HepG2 (cell line): ENCODE results near the gene HSD17B2. TPM values are rescaled to one million over a fixed set of nuclear protein-coding genes. Genes with fewer than 3 reads are reported as not detected.
A peak's percentile ranks its signal among the peaks of the same experiment; 100 is the strongest.

ENCODE experiments used
- ATAD3A ChIP-seq: sonication (generic); formaldehyde crosslinking; IDR thresholded peaks from 2 replicates; pipeline ENCODE4 v1.4.0; 2020; ENCODE audit warnings: missing genetic modification reagents
- CC2D1A ChIP-seq: sonication (generic); formaldehyde crosslinking; IDR thresholded peaks from 2 replicates; pipeline ENCODE4 v1.8.1; 2023; ENCODE audit warnings: mild to moderate bottlenecking, missing genetic modification reagents
- GRHL1 ChIP-seq: sonication (generic); formaldehyde crosslinking; conservative IDR thresholded peaks from 2 replicates; pipeline ENCODE4 v1.8.0; 2022; ENCODE audit warnings: missing genetic modification reagents
- MED8 ChIP-seq: sonication (generic); formaldehyde crosslinking; IDR thresholded peaks from 2 replicates; pipeline ENCODE4 v1.8.1; 2023; ENCODE audit warnings: mild to moderate bottlenecking, missing genetic modification reagents; ENCODE audit not compliant: insufficient replicate concordance
- MEIS2 ChIP-seq: sonication (generic); formaldehyde crosslinking; IDR thresholded peaks from 2 replicates; pipeline ENCODE4 v1.9.0; 2021; ENCODE audit warnings: mild to moderate bottlenecking, missing genetic modification reagents
- NONO ChIP-seq, 2 experiments: fragments of 450-650 bp in 1 of 2; sonication (generic) in 1 of 2; formaldehyde crosslinking in 1 of 2; IDR thresholded peaks in 1 of 2; conservative IDR thresholded peaks in 1 of 2; 2 replicates each; pipeline versions ENCODE4 v1.6.1 to v1.8.0; 2017 to 2022; ENCODE audit warnings: mild to moderate bottlenecking in 1 of 2, missing genetic modification reagents in 1 of 2, moderate library complexity in 1 of 2
- POGZ ChIP-seq: sonication (generic); formaldehyde crosslinking; IDR thresholded peaks from 2 replicates; pipeline ENCODE4 v1.4.0; 2020; ENCODE audit warnings: mild to moderate bottlenecking, missing genetic modification reagents
- POLR2A ChIP-seq, 2 experiments: IDR thresholded peaks; 2 replicates each; pipeline ENCODE4 v1.6.1; 2011; ENCODE audit warnings: low read depth in 2 of 2, low read length in 2 of 2, mild to moderate bottlenecking in 1 of 2, moderate library complexity in 1 of 2; ENCODE audit not compliant: insufficient read depth in 1 of 2
- SMAD3 ChIP-seq: sonication (generic); formaldehyde crosslinking; IDR thresholded peaks from 2 replicates; pipeline ENCODE4 v1.4.0; 2020; ENCODE audit warnings: missing genetic modification reagents
- SP140L ChIP-seq: sonication (generic); formaldehyde crosslinking; IDR thresholded peaks from 2 replicates; pipeline ENCODE4 v1.4.0; 2020; ENCODE audit warnings: missing genetic modification reagents, borderline replicate concordance
- STAT6 ChIP-seq: sonication (generic); formaldehyde crosslinking; IDR thresholded peaks from 2 replicates; pipeline ENCODE4 v1.4.0; 2020; ENCODE audit warnings: missing genetic modification reagents, mild to moderate bottlenecking, borderline replicate concordance
- TCF12 ChIP-seq, 2 experiments: fragments of 450-650 bp in 1 of 2; sonication (generic) in 1 of 2; formaldehyde crosslinking in 1 of 2; IDR thresholded peaks; 2 replicates each; pipeline versions ENCODE4 v1.6.1 to v1.8.0; 2017 to 2022; ENCODE audit warnings: antibody characterized with exemption in 1 of 2, mild to moderate bottlenecking in 1 of 2, missing genetic modification reagents in 1 of 2, moderate library complexity in 1 of 2
- TEAD3 ChIP-seq: optimal IDR thresholded peaks from 2 replicates; pipeline ENCODE3; 2016; ENCODE audit warnings: borderline replicate concordance
- ZNF512B ChIP-seq: sonication (generic); formaldehyde crosslinking; IDR thresholded peaks from 2 replicates; pipeline ENCODE4 v1.5.1; 2020; ENCODE audit warnings: missing genetic modification reagents, mild to moderate bottlenecking, borderline replicate concordance
- ZNF557 ChIP-seq: sonication (generic); formaldehyde crosslinking; IDR thresholded peaks from 2 replicates; pipeline ENCODE4 v1.4.0; 2020; ENCODE audit warnings: missing genetic modification reagents
- ZNF713 ChIP-seq: sonication (generic); formaldehyde crosslinking; IDR thresholded peaks from 2 replicates; pipeline ENCODE4 v1.4.0; 2020; ENCODE audit warnings: mild to moderate bottlenecking, missing genetic modification reagents
- polyA plus RNA-seq, 8 experiments: library from polyadenylated mRNA; depleted of rRNA in 3 of 8; stranded (reverse) in 7 of 8; unstranded in 1 of 8; fragments of >200 nt; fragmentation: Illumina TruSeq in 4 of 8; extraction: Trizol in 4 of 8; gene quantifications; 2 replicates each; pipeline versions ENCODE4 v1.2.1 to v1.2.3, GENCODE V29; 2011 to 2016; ENCODE audit warnings: low read depth in 4 of 8, missing spikeins in 1 of 8, mixed read lengths in 1 of 8; ENCODE audit not compliant: insufficient read depth in 1 of 8
- total RNA-seq, 5 experiments: library from RNA; depleted of rRNA; stranded (reverse); fragments of >200 nt; fragmentation: Illumina TruSeq; extraction: Trizol; gene quantifications; 2 replicates each; pipeline ENCODE4 v1.2.3, GENCODE V29; 2016; ENCODE audit warnings: low read depth in 1 of 5
- TF ChIP-seq, protein P1 (sequence below): sonication (generic); formaldehyde crosslinking; IDR thresholded peaks from 2 replicates; pipeline ENCODE4 v1.5.0; 2020; ENCODE audit warnings: missing genetic modification reagents
- TF ChIP-seq, protein P2 (sequence below): sonication (generic); formaldehyde crosslinking; IDR thresholded peaks from 2 replicates; pipeline ENCODE4 v1.4.0; 2020; ENCODE audit warnings: missing genetic modification reagents
- TF ChIP-seq, protein P3 (sequence below): sonication (generic); formaldehyde crosslinking; IDR thresholded peaks from 2 replicates; pipeline ENCODE4 v1.4.0; 2020; ENCODE audit warnings: missing genetic modification reagents, borderline replicate concordance

HSD17B2 gene
- total and polyA plus RNA-seq, 2 of the 13 experiments (the other 11 are each of a cell fraction or from before 2014, with no cell fraction given), result 26.3 to 69.3 TPM

- TF ChIP-seq ATAD3A (no peak), POGZ (peak; percentile 75), GRHL1 (CRISPR knock-in tag) (no peak), MED8 (CRISPR knock-in tag) (no peak), POLR2A (IDR thresholded peaks at IDR 0.05; ENCODE audit: insufficient read depth in 1 of 2, low read depth in 2 of 2, low read length in 2 of 2) (no peak), NONO (IDR thresholded peaks at IDR 0.05) (no peak), NONO (CRISPR knock-in tag; conservative IDR thresholded peaks at IDR 0.05) (no peak), ZNF512B (0 out of 2 replicates have a peak, but pooled peaks have one; percentile 37), TCF12 (IDR thresholded peaks at IDR 0.05) (no peak), TCF12 (CRISPR knock-in tag; IDR thresholded peaks at IDR 0.05) (no peak), SP140L (CRISPR knock-in tag) (no peak), CC2D1A (no peak), MEIS2 (CRISPR knock-in tag) (no peak), SMAD3 (CRISPR knock-in tag) (no peak), TEAD3 (CRISPR knock-in tag) (no peak), ZNF557 (CRISPR knock-in tag) (no peak), STAT6 (no peak), ZNF713 (CRISPR knock-in tag) (no peak)
- TF ChIP-seq, protein P1, sequence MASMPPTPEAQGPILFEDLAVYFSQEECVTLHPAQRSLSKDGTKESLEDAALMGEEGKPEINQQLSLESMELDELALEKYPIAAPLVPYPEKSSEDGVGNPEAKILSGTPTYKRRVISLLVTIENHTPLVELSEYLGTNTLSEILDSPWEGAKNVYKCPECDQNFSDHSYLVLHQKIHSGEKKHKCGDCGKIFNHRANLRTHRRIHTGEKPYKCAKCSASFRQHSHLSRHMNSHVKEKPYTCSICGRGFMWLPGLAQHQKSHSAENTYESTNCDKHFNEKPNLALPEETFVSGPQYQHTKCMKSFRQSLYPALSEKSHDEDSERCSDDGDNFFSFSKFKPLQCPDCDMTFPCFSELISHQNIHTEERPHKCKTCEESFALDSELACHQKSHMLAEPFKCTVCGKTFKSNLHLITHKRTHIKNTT (CRISPR knock-in tag), result no peak
- TF ChIP-seq, protein P2, sequence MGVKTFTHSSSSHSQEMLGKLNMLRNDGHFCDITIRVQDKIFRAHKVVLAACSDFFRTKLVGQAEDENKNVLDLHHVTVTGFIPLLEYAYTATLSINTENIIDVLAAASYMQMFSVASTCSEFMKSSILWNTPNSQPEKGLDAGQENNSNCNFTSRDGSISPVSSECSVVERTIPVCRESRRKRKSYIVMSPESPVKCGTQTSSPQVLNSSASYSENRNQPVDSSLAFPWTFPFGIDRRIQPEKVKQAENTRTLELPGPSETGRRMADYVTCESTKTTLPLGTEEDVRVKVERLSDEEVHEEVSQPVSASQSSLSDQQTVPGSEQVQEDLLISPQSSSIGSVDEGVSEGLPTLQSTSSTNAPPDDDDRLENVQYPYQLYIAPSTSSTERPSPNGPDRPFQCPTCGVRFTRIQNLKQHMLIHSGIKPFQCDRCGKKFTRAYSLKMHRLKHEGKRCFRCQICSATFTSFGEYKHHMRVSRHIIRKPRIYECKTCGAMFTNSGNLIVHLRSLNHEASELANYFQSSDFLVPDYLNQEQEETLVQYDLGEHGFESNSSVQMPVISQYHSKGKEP, result no peak
- TF ChIP-seq, protein P3, sequence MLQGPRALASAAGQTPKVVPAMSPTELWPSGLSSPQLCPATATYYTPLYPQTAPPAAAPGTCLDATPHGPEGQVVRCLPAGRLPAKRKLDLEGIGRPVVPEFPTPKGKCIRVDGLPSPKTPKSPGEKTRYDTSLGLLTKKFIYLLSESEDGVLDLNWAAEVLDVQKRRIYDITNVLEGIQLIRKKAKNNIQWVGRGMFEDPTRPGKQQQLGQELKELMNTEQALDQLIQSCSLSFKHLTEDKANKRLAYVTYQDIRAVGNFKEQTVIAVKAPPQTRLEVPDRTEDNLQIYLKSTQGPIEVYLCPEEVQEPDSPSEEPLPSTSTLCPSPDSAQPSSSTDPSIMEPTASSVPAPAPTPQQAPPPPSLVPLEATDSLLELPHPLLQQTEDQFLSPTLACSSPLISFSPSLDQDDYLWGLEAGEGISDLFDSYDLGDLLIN (CRISPR knock-in tag), result no peak
These were observed 9.5 kb downstream of the HSD17B2 start (continued) for GRCh38 chr16:82044585-82044911.
